Neural progenitor cell (in vitro differentiated cells): ENCODE measurements around the gene LRRC26.

ENCODE experiments used
- EZH2 ChIP-seq: fragments of 200-600 bp; sonication (generic); IDR thresholded peaks from 2 replicates; pipeline ENCODE4 v1.6.1; 2017; ENCODE audit warnings: antibody characterized with exemption, mild to moderate bottlenecking, moderate library complexity
- TF ChIP-seq, protein P1 (sequence below): fragments of 200-600 bp; sonication (generic); IDR thresholded peaks from 2 replicates; pipeline ENCODE4 v1.5.1; 2017; ENCODE audit warnings: antibody characterized with exemption, mild to moderate bottlenecking

DNA sequence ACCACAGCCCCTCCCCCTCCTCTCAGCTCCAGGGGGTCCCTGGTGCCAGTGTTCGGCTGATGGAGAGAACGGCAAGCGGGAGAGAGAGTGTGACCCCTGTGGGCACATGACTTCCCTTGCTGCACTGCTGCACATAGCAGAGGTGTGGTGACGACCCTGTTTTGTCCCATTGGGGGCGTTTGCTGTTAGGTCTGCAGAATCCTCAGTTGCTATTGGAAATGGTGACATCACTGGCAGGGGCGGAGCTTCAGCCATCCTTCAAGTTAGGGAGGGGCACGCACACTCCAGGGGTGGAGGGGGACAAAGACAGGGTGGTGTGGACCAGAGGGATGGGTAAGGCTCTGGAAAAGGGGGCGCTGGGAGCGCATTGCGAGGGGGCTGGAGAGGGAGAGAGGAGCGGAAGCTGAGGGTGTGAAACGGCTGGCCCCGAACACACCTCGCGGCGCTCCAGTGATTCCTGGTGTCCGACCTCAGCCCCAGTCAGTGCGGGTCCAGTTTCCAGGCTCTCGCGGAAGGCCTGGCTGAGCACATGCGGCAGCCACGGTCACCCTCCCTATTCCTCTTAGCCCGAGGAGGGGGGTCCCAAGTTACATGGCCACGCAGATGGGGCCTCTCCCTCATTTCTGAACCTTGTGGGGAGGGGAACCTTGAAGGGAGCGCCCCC lies 31.7 kb downstream of the LRRC26 start:
- TF ChIP-seq, protein P1, sequence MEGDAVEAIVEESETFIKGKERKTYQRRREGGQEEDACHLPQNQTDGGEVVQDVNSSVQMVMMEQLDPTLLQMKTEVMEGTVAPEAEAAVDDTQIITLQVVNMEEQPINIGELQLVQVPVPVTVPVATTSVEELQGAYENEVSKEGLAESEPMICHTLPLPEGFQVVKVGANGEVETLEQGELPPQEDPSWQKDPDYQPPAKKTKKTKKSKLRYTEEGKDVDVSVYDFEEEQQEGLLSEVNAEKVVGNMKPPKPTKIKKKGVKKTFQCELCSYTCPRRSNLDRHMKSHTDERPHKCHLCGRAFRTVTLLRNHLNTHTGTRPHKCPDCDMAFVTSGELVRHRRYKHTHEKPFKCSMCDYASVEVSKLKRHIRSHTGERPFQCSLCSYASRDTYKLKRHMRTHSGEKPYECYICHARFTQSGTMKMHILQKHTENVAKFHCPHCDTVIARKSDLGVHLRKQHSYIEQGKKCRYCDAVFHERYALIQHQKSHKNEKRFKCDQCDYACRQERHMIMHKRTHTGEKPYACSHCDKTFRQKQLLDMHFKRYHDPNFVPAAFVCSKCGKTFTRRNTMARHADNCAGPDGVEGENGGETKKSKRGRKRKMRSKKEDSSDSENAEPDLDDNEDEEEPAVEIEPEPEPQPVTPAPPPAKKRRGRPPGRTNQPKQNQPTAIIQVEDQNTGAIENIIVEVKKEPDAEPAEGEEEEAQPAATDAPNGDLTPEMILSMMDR, result no peak
- no peak for TF ChIP-seq EZH2
